SK-N-SH (cell line): Measurements from ENCODE around the gene IRX5.

Experiments
- GABPA ChIP-seq: IDR thresholded peaks from 2 replicates; pipeline ENCODE4 v1.4.0; 2012; ENCODE audit warnings: low read depth, mild to moderate bottlenecking
- RCOR1 ChIP-seq: fragments of 150-350 bp; IDR thresholded peaks from 2 replicates; pipeline ENCODE4 v1.6.1; 2017; ENCODE audit warnings: antibody characterized with exemption, low read length
- RXRA ChIP-seq: IDR thresholded peaks from 2 replicates; pipeline ENCODE4 v1.4.0; 2012; ENCODE audit warnings: low read depth, mild to moderate bottlenecking, borderline replicate concordance
- SIN3A ChIP-seq: IDR thresholded peaks from 2 replicates; pipeline ENCODE4 v1.6.1; 2012; ENCODE audit warnings: low read depth, mild to moderate bottlenecking, low read length, moderate library complexity, borderline replicate concordance

GRCh38 chr16:54886078-54886477 lies 44.6 kb upstream of the IRX5 start:
- TF ChIP-seq RXRA (no peak), GABPA (no peak), RCOR1 (no peak), SIN3A (no peak)
